GM18519 (cell line): ENCODE measurements around the gene ANKS1A.
A peak's percentile ranks its signal among the peaks of the same experiment; 100 is the strongest.
"Not testable (repeated sequence)": the region's sequence is repeated elsewhere in the genome, so short reads cannot be mapped to it uniquely, and the experiment has no call there.

Experiments
- ATAC-seq: cut with Tn5 transposase; IDR thresholded peaks from one replicate; pipeline ENCODE4 v1.9.1; 2021; ENCODE audit warnings: mild to moderate bottlenecking, moderate library complexity; ENCODE audit not compliant: unreplicated experiment, low FRiP score

The ANKS1A gene

DNA sequence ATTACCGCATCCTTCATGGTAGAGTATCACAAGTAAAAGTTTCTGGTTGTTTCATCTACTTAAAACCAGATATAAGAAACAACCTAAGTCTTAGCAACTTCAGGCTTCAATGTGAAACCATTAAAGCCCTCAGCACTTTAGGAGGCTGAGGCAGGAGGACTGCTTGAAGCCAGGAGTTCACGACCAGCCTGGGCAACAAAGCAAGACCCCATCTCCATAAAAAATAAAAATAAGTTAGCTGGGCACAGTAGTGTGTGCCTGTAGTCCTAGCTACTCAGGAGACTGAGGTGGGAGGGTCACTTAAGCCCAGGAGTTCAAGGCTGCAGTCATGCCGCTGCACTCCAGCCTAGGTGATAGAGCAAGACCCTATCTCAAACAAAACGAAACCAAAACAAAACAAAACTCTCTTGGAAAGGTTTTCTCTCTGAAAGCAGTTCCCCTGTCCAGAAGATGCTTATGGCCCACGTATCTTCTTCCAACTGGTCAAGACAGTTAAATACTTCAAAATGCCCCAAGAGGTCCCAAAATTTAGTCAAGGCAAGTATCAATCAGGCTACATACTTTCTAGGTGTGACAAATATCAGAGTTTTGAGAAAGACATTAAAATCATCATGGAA is 11.1 kb upstream of the ANKS1A start:
- ATAC-seq = no peak

DNA sequence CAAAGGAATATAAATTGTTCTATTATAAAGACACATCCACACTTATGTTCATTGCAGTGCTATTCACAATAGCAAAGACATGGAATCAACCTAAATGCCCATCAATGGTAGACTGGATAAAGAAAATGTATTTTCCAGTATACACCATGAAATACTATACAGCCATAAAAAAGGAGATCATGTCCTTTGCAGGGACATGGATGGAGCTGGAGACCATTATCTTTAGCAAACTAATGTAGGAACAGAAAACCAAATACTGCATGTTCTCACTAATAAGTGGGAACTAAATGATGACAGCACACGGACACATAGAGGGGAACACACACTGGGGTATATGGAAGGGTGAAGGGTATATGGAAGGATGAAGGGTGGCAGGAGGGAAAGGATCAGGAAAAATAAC is 5.0 kb upstream of the ANKS1A start:
- not testable (repeated sequence) for ATAC-seq

DNA sequence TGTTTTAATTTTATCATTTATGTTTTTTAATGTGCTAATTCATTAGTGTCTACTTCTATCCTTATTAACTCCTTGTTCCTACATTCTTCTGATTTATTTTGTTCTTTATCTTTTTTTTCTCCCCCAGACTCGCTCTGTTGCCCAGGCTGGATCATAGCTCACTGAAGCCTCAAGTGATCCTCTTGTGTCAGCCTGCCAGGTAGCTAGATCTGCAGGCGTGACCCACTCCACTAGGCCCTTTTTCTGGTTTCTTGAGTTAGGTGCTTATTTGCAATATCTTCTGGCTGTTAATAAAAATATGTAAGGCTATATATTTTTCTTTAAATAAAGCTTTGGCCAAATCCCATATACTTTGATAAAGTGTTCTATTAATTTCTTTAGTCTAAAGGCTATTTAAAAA is 4.1 kb upstream of the ANKS1A start:
- ATAC-seq = no peak

DNA sequence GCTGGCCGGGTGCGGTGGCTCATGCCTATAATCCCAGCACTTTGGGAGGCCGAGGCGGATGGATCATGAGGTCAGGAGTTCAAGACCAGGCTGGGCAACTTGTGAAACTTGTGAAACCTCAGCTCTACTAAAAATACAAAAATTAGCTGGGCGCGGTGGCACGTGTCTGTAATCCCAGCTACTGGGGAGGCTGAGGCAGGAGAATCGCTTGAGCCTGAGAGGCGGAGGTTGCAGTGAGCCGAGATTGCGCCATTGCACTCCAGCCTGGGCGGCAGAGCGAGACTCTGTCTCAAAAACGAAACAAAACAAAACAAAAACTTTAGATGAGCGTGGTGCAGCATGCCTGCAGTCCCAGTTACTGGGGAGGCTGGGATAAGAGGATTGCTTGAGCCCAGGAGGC is 3.2 kb upstream of the ANKS1A start:
- ATAC-seq = not testable (repeated sequence)

DNA sequence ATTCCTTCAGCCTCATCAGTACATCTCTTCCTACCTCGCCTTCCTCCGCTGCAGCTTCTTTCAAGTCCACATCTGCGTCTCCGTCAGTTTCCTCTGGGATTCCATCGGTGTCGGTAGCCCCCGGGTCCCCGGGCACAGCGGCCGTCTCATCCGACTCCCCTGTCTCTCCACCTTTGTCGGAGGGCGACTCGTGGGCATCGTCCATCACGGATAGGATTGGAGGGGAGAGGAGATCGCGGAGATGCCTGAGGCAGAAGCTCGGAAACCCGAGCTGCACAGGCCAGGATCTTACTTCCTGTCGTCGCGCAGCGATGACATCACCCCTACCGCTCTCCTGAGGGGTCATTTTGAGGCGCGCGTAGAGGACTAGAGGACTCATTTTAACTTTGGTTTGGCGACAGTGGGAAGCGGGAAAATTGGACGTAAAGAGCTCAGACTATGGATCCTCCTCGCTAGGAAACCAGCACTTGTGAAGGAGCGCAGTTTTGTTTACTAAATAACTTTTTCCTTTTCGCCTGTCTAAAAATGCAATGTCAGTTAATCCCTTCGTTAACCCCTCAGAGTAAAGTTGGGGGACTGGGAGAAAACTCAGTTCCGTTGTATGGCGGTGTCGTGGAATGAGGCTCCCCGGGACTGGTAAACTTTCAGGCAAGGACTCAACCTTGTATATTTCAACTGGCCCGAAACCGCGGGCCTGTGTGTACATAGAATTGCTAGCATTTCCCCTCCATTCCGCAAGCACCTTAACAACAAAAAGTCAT is 1.1 kb upstream of the ANKS1A start, which contains the start of gene TAF11:
TSS of gene TAF11 (minus strand) at position 290 of the 761 bp plus-strand sequence. CDS start at position 205, 85 bp downstream.
- ATAC-seq = peak; percentile 63

DNA sequence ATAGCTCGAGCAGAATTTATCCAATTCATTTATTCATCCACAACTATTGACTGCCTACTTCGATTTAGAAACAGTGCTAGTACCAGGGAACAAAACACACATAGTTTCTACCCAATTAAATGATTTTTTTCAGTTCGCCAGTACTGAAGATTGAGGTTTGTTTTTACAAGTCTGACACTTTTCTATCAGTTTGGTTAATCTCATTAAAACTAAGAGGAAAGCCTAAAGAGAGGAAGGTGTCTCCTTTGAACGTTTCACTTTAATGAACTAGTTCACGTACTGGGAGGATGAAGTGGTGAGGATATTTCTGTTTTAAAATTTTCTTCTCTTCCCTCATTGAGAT is 570 bp upstream of the ANKS1A start:
- ATAC-seq = no peak

DNA sequence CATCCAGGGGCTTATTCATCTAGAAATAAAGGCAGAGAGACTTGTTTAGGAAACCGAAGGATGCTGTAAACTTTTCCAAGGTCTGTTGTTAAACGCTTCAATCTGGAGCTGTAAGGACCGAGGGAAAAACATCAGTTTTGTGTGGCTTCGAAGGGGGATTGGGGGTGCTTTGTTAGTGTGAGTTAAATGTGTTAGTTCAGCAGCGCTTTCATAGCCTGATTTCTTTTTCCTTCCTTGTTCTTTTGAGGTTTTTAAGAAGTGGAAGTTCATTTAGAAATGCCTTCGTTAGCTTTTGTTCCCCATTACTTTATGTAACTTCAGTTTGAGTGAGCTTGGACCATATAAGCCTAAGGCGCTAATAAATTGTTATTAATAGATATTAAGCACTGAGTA is 1.5 kb downstream of the ANKS1A start:
- no peak for ATAC-seq

DNA sequence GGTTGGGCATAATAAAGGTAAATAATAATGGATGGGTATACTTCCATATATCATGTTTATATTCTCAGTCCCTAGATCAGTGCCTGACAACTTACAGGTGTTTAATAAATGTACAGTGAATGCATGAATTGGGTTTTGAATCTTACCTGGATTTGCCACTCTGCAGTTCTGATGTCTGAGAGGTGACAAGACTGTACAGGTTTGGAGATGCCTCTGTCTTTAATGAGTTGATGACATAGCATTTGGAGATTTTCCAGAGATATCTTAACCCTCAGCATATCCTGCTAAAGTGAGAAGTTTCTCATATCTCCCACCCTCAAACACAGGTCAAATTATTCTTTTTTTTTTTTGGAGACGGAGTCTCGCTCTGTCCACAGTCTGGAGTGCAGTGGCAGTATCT is 2.2 kb downstream of the ANKS1A start:
- ATAC-seq = no peak

DNA sequence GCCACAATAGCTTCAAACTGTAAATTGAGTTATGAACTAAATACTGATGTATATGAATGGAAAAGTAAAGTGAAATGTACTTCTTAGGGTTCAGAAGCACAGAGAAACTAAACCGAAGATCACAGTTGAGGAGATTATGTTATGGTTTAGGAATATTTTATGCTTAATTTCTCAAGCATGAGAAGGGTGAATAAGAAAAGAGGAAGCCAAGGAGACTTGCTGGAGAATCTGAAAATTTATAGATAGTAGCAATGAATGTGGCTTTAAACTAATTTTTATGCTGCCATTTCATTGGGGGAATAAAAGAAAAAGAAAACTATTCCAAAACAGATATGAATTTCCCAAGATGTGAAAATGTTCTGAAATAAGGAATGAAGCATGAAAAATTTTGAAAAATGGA is 5.6 kb downstream of the ANKS1A start:
- ATAC-seq = no peak

DNA sequence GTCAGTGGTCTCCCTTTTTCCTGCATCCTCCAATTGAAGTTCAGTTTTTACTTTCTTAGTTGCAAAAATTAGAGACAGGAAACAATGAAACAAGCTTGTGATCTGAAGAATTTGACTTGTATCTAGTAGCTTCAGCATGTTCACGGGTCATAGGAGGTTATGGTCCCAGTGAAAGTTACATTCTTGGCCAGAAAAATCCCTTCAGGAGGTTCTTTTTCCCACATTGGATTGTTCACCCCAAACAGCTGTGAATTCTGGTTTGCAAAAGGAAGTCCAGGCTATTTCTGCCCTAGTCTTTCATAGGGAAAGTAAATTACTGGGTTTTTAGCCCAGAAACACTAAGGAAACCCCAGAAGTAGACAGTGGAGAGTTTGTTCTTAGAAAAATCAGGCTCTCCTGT is 8.1 kb downstream of the ANKS1A start:
- no peak for ATAC-seq

DNA sequence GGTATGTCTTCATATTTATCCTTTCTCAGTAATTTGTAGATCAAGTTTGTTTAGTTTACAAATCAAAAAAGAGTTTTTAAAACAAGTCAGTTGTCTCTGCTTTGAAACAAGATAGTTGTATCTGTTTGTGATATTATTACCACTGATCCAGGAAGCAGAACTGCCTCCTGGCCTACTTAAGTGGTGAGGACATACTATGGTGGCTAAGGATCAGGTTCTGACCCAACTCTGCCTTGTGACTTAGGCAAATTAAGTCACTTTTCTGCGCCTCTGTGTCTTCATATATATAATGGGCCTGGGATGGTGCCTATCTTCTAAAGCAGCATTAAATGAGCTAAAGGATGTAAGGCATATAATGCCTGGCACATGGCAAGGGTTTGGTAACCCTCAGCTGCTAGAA is 8.7 kb downstream of the ANKS1A start:
- no peak for ATAC-seq

DNA sequence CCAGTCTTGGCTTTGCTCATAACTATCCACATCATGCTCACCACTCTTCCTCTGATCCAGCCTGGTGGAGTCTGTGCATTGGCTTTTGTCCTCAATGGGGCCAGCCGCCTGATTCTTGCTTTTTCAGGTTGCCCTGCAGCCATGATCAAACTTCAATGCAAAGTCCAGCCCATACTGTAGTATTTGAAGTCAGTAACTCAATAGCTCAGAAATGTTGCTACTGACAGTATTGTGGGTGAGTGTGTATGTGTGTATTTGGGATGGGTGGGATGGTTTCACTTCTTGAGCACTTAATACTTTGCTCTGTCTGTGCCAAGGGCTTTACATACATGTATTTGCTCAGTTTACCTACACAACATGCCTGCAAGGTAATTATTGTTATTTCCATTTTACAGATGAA is 10.7 kb downstream of the ANKS1A start:
- ATAC-seq = not testable (repeated sequence)

DNA sequence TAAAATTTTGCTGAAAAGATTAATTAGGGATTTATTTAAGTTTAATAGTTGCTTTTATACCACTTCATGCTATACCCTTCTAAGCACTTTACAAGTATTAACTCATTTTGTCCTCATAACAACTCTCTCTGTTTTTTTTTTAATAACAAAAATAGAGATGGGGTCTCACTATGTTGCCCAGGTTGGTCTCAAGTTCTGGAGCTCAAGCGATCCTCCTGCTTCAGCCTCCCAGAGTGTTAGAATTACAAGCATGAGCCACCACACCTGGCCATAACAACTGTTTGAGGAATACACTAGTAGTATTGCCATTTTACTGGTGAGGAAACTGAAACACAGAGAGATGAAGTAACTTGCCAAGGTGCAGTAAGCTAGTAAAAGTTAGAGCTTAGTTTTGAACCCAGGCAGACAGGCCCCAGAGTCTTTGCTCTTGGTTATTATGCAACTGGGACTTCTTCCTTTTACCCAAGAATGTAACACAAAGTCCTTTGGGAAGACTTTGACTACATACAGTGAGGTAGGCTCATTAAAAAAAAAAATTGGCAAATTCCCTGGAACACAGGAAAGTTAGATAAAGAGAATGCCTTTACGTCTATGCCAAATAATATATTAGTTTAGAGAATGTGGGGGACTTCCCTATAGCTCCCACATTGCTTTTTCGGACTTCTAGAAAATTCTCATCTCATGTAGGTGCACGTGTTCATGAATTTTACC is 11.4 kb downstream of the ANKS1A start:
- no peak for ATAC-seq

DNA sequence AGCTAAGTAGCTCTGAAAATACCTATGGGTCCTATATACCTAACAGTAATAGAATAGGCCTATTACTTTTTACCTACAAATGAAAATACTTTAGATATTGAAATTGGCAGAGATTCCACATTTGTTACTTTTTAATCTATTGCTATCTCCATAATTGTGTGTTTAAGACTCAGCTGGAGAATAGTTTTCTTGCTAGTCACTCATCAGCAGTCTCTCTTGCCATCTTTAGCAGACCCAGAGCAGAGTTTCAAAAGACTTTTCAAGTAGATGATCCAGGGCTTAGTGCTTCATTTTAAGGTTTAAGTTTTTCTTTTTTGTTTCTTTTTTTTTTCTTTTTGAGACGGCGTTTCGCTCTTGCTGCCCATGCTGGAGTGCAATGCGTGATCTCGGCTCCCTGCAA is 12.9 kb downstream of the ANKS1A start:
- ATAC-seq = no peak

DNA sequence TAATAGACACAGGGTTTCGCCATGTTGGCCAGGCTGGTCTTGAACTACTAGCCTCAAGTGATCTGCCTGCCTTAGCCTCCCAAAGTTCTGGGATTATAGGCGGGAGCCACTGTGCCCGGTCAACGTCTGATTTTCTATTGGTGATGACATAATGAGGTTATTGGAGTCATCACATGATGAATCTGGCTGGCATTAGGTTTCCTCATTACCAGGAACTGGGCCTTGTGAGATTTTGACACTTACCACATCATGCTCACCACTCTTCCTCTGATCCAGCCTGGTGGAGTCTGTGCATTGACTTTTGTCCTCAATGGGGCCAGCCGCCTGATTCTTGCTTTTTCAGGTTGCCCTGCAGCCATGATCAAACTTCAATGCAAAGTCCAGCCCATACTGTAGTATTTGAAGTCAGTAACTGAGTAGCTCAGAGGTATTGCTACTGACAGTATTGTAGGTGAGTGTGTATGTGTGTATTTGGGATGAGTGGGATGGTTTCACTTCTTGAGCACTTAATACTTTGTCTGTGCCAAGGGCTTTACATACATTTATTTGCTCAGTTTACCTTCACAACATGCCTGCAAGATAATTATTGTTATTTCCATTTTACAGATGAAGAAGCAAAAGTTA is 16.0 kb downstream of the ANKS1A start:
- no peak for ATAC-seq

DNA sequence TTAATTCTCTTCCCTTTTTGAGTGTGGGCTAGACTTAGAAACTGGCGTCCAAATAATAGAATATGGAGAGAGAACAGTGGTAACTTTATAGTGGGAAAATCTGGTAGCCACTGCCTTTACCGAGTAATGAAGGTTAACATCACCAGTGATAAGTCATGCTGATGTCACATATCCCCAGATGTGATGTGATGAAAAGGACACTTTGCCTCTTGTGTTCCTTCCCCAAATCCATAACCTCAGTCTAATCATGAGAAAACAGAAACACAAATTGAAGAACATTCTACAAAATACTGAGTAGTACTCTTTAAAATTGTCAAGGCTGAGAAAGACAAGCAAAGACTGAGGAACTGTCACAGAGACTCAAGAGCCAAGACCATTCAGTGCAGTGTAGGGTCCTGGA is 17.8 kb downstream of the ANKS1A start:
- ATAC-seq = no peak

DNA sequence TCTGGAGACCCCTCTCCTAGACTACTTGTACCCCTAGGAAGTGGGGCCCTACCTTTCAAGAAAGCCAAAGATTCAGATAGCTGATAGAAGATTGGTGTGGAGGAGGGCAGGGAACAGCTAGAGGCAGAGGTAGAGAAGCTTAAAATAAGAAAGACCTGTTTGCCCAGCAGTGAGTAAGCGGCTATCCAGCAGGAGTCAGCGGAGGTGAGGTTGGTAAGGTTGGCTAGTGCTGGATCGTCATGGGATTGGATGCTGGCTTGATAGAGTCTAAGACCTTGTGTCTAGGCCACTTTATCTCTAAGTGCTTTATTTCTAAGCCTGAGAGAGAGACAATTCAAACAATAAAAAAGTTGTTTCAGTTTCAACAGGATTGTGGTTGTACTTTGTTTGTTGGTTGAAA is 19.1 kb downstream of the ANKS1A start:
- ATAC-seq = no peak

DNA sequence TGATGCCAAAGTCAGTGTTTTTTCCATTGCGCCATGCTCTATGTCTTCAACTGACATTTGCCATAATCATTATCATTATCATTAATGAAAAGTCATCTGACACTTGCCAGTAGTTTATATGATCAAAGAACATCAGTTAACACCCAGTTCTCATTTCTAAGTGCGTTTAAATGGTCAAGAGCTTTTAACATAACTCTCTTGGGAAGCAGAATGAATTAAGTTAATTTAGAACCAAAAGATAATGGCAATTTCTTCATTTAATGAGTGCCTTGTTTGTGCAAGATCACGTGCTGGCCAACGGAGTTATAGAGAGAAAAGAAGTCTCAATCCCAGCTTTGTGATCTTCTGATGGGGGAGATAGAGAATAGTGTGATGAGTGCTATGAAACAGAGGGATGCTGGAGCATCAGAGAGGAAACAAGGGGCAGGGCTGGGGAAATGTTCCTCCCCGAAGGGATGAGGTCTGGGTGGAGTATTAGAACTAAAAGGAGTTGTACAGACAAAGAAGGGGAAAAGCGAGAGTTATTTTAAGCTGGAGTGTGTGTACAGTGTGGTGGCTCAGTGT is 20.3 kb downstream of the ANKS1A start:
- ATAC-seq = no peak

DNA sequence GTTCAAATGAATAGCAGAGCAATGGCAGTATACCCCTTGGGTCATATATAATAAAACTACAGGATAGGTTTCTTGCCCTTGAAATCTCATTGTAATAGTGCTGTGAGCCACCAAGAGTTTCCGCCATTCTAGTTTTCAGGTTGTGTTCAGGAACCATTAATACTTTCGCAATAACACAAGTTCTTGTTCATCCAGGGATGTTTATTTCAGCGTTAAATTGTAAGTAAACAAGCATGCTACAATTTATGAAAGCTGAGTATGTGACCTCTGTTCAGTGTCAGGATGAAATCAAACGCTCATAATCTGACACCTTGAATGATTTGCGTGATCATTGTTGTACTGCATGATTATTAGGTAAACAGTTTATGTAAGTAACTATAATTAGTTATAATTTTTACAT is 22.8 kb downstream of the ANKS1A start:
- no peak for ATAC-seq

DNA sequence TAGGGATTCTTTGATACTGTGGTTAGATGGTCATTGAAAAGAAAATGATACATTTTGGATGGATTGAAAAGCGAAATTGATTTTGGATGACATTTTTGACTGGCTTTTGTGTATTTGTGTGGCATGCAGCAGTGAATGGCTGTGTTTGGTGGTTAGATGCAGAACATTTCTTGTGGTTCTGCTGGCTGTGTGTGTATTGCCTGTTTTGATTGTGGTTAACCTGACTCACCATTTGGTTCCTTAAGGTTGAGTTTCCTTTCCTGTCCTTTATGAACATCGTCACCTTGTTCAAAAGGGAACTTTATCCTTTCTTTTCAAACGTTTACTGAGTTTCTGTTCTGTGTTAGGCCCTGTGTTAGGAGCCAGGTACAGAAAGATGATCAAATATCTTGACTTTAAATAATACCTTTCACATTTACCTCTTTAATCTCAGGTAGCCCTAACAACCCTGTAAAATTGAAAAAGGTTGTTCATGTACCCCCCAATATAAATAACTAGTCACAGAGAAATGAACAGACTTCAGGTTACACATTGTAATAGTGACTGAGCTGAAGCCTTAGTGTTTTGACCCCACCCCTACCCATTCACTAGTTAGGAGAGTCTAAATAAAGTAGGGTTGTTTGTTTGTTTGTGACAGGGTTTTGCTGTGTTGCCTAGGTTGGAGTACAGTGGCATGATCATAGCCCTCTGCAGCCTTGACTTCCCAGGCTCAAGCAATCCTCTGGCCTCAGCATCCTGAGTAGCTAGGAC is 23.8 kb downstream of the ANKS1A start:
- ATAC-seq = no peak
